Measurements from ENCODE around the gene SARDH. TPM values are rescaled to one million over a fixed set of nuclear protein-coding genes. Genes with fewer than 3 reads are reported as not detected.
A peak's percentile ranks its signal among the peaks of the same experiment; 100 is the strongest.
"Not testable (repeated sequence)": the region's sequence is repeated elsewhere in the genome, so short reads cannot be mapped to it uniquely, and the experiment has no call there.

SARDH gene
- total RNA-seq, 2 donors from 2014 or later: 0.36 to 0.38 TPM

GRCh38 chr9:133635533-133636531, 102.3 kb downstream of the SARDH start, which contains the start of gene DBH:
DBH (plus strand) TSS chr9:133636363; CDS start chr9:133636372, 9 bp downstream.
- Mint-ChIP-seq H3K4me3 (no peak within 1 kb of the TSS), H3K27ac (no peak within 1 kb of the TSS), H3K27me3 (no peaks in the 10 kb centered on the region), H3K4me1 (ENCODE audit: low read depth in 2 of 2) (peaks cover 0 to 4% of the 10 kb centered on the region in 2 donors), H3K36me3 (no peaks in the 10 kb centered on the region), H3K9me3 (no peaks in the 10 kb centered on the region)
- no peak for ATAC-seq
- no peak for DNase-seq (ENCODE audit: low spot score)

DNA sequence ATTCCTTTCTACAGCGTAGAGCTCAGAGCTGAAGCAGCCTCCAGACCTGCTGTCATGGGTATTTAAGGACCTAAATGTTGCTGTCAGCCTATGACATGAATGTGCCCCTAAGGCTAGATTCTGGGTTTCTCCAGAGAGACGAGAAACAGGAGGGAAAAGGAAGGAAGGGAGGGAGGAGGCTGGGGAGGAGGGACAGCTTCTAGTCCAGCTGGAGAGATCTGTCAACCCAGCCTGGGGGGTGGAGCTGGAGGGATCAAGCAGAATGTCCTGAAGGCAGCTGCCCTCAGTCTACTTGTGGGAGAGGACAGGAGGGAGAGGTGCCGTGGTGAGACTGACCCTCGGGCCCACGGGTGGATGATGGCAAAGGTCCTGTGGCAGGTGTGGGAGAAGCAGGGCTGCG, 103.1 kb downstream of the SARDH start:
- H3K4me3 Mint-ChIP-seq: no peak overlapping the region
- no peaks in the 10 kb centered on the region for H3K9me3 Mint-ChIP-seq
- DNase-seq (ENCODE audit: low spot score): no peak
- H3K4me1 Mint-ChIP-seq (ENCODE audit: low read depth in 2 of 2): peaks cover 0 to 4% of the 10 kb centered on the region in 2 donors
- ATAC-seq: no peak
- no peaks in the 10 kb centered on the region for H3K36me3 Mint-ChIP-seq
- no peak overlapping the region for H3K27ac Mint-ChIP-seq
- no peaks in the 10 kb centered on the region for H3K27me3 Mint-ChIP-seq

DNA sequence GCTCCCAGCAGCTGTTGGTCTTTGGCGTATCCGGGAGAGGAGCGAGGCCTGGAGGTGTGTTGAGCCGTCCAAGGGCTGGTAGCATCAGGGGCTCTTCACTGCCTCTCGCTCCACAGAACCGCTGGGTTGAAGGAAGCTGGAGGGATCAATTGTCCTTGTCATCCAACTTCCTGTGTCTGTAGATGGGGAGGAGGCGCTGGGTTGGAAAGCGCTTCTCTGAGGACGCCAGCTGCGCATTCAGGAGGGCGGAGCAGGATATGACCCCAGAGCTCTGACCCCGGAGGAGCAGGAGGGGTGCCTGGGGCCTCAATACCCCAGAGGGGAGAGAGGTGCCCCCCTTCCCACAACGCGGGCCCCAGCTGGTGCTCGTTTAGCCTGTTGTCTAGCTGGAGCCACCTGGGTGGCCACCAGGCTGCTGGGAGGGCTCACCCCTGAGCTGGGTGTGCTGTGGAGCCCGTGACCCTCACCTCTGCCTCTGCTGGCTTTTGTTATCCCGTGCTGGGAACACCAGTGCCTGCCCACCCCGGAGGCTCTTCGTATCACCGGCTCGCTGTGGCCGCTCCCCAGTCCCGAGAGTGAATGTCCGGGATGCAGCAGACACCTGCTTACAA, 104.0 kb downstream of the SARDH start:
- Mint-ChIP-seq H3K27me3 (no peaks in the 10 kb centered on the region), H3K4me3 (no peak overlapping the region), H3K4me1 (ENCODE audit: low read depth in 2 of 2) (peaks cover 0 to 4% of the 10 kb centered on the region in 2 donors), H3K9me3 (no peaks in the 10 kb centered on the region), H3K36me3 (no peaks in the 10 kb centered on the region), H3K27ac (no peak overlapping the region)
- no peak for ATAC-seq
- DNase-seq (ENCODE audit: low spot score): no peak

DNA sequence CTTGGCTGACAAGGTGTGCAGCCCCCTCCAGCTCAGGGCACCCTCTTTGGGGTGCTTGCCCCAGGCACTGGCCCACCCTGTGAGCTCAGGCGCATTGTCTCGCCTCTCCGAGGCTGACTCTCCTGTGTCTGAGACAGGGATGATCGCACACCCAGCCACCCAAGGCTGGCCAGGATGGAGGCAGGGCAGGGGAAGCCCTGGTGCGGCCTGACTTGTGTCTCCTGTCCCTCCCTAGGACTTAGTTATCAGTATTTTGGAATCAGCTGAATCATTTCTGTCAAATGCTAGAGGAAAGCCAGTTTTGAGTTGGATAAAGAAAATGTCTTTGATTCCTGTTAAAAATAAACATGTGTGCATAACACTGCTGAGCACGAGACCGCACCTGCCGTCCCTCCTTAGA, 104.5 kb downstream of the SARDH start:
- ATAC-seq (no peak), DNase-seq (ENCODE audit: low spot score) (no peak)
- H3K27me3 Mint-ChIP-seq: no peaks in the 10 kb centered on the region
- H3K9me3 Mint-ChIP-seq: no peaks in the 10 kb centered on the region
- no peak overlapping the region for H3K4me3 Mint-ChIP-seq
- peaks cover 0 to 4% of the 10 kb centered on the region in 2 donors for H3K4me1 Mint-ChIP-seq (ENCODE audit: low read depth in 2 of 2)
- H3K27ac Mint-ChIP-seq: no peak overlapping the region
- no peaks in the 10 kb centered on the region for H3K36me3 Mint-ChIP-seq

DNA sequence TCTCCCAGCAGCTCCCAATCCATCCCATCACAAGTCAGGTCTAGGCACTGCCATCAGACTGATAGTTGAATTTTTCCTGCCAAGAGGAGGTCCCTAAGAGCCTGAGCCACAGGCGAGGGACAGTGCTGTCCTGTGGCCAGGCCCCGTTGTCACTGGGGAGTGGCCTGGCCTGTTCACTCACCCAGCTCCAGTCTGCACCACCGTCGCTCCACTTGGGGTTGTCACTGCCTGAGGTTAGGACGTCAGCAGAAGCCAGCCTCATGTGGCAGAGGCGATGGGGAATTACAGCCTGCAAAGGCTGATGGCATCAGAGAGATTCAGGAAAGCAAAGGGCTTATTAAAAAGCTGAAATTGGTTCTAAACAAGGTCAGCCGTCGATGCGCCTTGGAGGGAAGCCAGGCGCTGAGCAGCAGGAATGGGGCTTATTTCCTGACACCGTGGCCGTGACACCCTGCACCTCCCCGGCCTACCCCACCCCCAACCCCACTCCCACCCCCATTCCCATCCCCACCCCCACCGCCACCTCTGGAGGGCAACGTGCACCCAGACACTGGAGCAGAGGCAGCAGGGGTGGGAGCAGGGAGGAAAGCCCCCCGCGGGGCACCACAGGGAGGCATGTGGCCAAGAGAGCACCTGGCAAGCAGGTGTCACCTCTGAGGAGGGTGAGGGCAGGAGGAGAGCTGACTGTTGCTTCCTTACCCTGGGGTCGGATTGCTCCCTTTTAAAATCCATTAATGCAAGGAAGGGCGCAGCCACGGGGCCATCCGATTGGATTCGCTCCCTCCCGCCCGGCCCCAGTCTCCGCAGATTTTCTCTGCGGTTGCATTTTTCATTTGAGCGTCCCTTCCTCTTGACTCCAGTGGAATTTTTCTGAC, 105.1 kb downstream of the SARDH start:
- Mint-ChIP-seq H3K4me1 (ENCODE audit: low read depth in 2 of 2) (peaks cover 0 to 4% of the 10 kb centered on the region in 2 donors), H3K36me3 (no peaks in the 10 kb centered on the region), H3K9me3 (no peaks in the 10 kb centered on the region), H3K27me3 (peaks cover 0 to 4% of the 10 kb centered on the region in 2 donors), H3K4me3 (no peak overlapping the region), H3K27ac (no peak overlapping the region)
- peak in 1 of 2 donors; percentile 37 for ATAC-seq
- no peak for DNase-seq (ENCODE audit: low spot score)

DNA sequence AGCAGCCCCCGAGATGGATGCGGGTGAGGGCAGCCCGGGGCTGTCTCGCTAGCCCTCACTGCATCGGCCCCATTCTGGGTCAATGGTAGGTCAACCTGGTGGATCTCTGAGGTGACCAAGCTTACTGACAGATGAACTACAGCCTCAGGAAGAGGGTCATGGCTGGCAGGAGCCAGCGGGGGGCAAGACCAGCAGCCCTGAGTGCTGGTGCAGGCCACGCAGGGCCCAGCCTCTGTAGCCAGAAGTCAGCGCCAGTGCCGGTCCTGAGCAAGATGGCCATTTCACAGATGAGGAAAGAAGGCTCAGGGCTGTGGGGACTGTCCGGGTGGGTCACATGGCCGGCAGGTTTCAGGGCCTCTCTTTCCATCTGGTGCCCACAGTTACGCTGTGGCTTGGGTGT, 107.0 kb downstream of the SARDH start:
- peaks cover 6% of the 10 kb centered on the region for H3K36me3 Mint-ChIP-seq
- no peak overlapping the region for H3K4me3 Mint-ChIP-seq
- DNase-seq (ENCODE audit: low spot score) (no peak), ATAC-seq (no peak)
- peaks cover 7% of the 10 kb centered on the region for H3K9me3 Mint-ChIP-seq
- H3K27me3 Mint-ChIP-seq: peaks cover 0 to 12% of the 10 kb centered on the region in 2 donors
- peaks cover 0 to 4% of the 10 kb centered on the region in 2 donors for H3K4me1 Mint-ChIP-seq (ENCODE audit: low read depth in 2 of 2)
- peak overlapping the region in 1 of 2 donors; percentile 76 for H3K27ac Mint-ChIP-seq

- no peak overlapping the region for H3K27ac Mint-ChIP-seq
- H3K4me1 Mint-ChIP-seq (ENCODE audit: low read depth in 2 of 2): peaks cover 0 to 4% of the 10 kb centered on the region in 2 donors
- no peak for DNase-seq (ENCODE audit: low spot score)
- peaks cover 7 to 14% of the 10 kb centered on the region in 2 donors for H3K27me3 Mint-ChIP-seq
- ATAC-seq: peak in 1 of 2 donors; percentile 10
- H3K36me3 Mint-ChIP-seq: peaks cover 9% of the 10 kb centered on the region
- peaks cover 9% of the 10 kb centered on the region for H3K9me3 Mint-ChIP-seq
- no peak overlapping the region for H3K4me3 Mint-ChIP-seq
Observed at GRCh38 chr9:133629221-133630110, 108.7 kb downstream of the SARDH start.

- no peak for DNase-seq (ENCODE audit: low spot score)
- peaks cover 8 to 14% of the 10 kb centered on the region in 2 donors for H3K27me3 Mint-ChIP-seq
- H3K27ac Mint-ChIP-seq: no peak overlapping the region
- H3K4me1 Mint-ChIP-seq (ENCODE audit: low read depth in 2 of 2): peaks cover 0 to 4% of the 10 kb centered on the region in 2 donors
- H3K36me3 Mint-ChIP-seq: peaks cover 9% of the 10 kb centered on the region
- ATAC-seq: no peak
- peaks cover 9% of the 10 kb centered on the region for H3K9me3 Mint-ChIP-seq
- H3K4me3 Mint-ChIP-seq: no peak overlapping the region
Observed at GRCh38 chr9:133628766-133629165, 109.4 kb downstream of the SARDH start.

- Mint-ChIP-seq H3K27me3 (peaks cover 8 to 14% of the 10 kb centered on the region in 2 donors), H3K36me3 (peaks cover 9% of the 10 kb centered on the region), H3K4me3 (no peak overlapping the region), H3K4me1 (ENCODE audit: low read depth in 2 of 2) (peaks cover 1 to 3% of the 10 kb centered on the region in 2 donors), H3K27ac (no peak overlapping the region), H3K9me3 (peaks cover 9% of the 10 kb centered on the region)
- DNase-seq (ENCODE audit: low spot score) (no peak), ATAC-seq (no peak)
Observed at GRCh38 chr9:133627341-133627740, 110.8 kb downstream of the SARDH start.

DNA sequence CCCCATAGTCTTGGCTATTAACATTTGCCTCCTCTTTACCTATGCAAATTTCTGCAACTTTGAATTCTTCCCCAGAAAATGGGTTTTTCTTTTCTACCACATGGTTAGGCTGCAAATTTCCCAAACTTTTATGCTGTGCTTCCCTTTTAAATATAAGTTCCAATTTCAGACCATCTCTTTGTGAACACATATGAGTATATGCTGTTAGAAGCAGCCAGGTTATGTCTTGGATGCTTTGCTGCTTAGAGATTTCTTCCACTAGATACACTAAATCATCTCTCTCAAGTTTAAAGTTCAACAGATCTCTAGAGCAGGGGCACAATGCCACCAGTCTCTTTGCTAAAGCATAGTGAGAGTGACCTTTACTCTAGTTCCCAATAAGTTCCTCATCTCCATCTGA, 112.1 kb downstream of the SARDH start:
- peaks cover 10 to 11% of the 10 kb centered on the region in 2 donors for H3K4me1 Mint-ChIP-seq (ENCODE audit: low read depth in 2 of 2)
- not testable (repeated sequence) for H3K9me3 Mint-ChIP-seq; DNase-seq (ENCODE audit: low spot score); H3K36me3 Mint-ChIP-seq; H3K4me3 Mint-ChIP-seq; ATAC-seq; H3K27ac Mint-ChIP-seq
- H3K27me3 Mint-ChIP-seq: peaks cover 8 to 19% of the 10 kb centered on the region in 2 donors

DNA sequence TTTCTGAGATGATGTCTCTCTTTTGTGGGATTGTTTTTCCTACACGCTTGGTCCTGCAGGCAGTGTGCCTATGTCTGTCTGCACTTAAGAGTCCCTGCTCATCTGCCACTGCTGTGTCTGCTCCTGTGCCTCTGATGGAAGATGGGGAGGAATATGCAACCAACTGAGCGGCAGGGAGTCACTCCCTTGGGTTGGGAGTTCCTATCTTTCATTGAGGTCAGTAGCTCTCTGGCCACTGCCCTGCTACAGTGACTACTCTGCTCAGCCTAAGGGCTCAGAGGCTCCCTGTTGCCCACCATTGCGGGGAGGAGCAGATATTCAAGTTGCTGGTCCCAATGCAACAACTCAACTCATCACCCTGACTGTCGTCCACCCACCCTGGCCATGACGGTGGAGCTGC, 115.6 kb downstream of the SARDH start:
- Mint-ChIP-seq H3K27ac (peak overlapping the region in 1 of 2 donors; percentile 90), H3K4me1 (ENCODE audit: low read depth in 2 of 2) (peaks cover 25 to 31% of the 10 kb centered on the region in 2 donors), H3K36me3 (peaks cover 9% of the 10 kb centered on the region), H3K4me3 (no peak overlapping the region), H3K9me3 (peaks cover 9% of the 10 kb centered on the region), H3K27me3 (peaks cover 16 to 17% of the 10 kb centered on the region in 2 donors)
- DNase-seq (ENCODE audit: low spot score) (no peak), ATAC-seq (no peak)

DNA sequence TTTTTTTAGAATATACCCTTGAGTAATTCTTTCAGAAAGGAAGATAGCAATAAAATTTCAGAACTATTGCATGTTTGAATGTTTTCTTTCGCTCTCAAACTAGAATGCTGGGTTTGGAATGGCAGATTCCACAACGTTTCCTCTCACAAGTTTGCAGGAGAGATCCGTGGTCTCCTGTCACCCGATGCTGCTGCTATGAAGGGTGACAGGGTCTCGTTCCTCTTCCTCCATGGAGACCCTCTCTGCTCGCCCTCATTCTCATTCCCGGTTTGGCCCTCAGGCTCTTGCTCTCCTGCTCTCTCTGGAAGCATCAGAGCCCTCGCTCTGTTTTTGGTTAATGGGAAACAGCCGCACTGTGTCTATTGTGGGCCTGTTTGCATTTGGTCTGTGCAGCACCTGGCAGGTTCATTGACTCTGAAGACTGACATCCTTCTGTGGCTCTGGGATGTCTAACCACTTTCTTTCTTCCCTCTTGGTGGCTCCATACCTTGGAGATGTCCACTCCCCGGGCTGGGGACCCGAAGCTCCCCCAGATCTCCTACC, 116.4 kb downstream of the SARDH start:
- ATAC-seq (no peak), DNase-seq (ENCODE audit: low spot score) (no peak)
- Mint-ChIP-seq H3K4me3 (no peak overlapping the region), H3K4me1 (ENCODE audit: low read depth in 2 of 2) (peaks cover 25 to 31% of the 10 kb centered on the region in 2 donors), H3K27me3 (peaks cover 16 to 17% of the 10 kb centered on the region in 2 donors), H3K27ac (peak overlapping the region in 1 of 2 donors; percentile 90), H3K9me3 (peaks cover 9% of the 10 kb centered on the region), H3K36me3 (peaks cover 9% of the 10 kb centered on the region)

Data from natural killer cell treated with Interleukin-12 subunit alpha and Interleukin-12 subunit beta and Interleukin-15 and Interleukin-18, amount 100 ng/mL, for 72 hours (primary cell).